Measurements from ENCODE around the gene LPIN1.

Gene LPIN1

GRCh38 chr2:11805920-11806319 is 59.5 kb downstream of the LPIN1 start:
- TF ChIP-seq, protein P1, sequence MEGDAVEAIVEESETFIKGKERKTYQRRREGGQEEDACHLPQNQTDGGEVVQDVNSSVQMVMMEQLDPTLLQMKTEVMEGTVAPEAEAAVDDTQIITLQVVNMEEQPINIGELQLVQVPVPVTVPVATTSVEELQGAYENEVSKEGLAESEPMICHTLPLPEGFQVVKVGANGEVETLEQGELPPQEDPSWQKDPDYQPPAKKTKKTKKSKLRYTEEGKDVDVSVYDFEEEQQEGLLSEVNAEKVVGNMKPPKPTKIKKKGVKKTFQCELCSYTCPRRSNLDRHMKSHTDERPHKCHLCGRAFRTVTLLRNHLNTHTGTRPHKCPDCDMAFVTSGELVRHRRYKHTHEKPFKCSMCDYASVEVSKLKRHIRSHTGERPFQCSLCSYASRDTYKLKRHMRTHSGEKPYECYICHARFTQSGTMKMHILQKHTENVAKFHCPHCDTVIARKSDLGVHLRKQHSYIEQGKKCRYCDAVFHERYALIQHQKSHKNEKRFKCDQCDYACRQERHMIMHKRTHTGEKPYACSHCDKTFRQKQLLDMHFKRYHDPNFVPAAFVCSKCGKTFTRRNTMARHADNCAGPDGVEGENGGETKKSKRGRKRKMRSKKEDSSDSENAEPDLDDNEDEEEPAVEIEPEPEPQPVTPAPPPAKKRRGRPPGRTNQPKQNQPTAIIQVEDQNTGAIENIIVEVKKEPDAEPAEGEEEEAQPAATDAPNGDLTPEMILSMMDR (IDR thresholded peaks at IDR 0.05; ENCODE audit: low read depth, low read length) = no peak
- no peak for DNase-seq (ENCODE audit: low read depth, low spot score)
- in situ Hi-C loops (cut with HindIII; ENCODE audit: low sequenced_read_pairs) = no loop called here
- no peak overlapping the region for H3K4me3 ChIP-seq (ENCODE audit: low read depth, low read length)

- DNase-seq (ENCODE audit: low read depth, low spot score) = no peak
- no peak overlapping the region for H3K4me3 ChIP-seq (ENCODE audit: low read depth, low read length)
- in situ Hi-C loops (cut with HindIII; ENCODE audit: low sequenced_read_pairs) = no loop called here
- TF ChIP-seq, protein P1 (IDR thresholded peaks at IDR 0.05; ENCODE audit: low read depth, low read length) = no peak
These were observed 61.0 kb downstream of the LPIN1 start for GRCh38 chr2:11807156-11808015.

DNA sequence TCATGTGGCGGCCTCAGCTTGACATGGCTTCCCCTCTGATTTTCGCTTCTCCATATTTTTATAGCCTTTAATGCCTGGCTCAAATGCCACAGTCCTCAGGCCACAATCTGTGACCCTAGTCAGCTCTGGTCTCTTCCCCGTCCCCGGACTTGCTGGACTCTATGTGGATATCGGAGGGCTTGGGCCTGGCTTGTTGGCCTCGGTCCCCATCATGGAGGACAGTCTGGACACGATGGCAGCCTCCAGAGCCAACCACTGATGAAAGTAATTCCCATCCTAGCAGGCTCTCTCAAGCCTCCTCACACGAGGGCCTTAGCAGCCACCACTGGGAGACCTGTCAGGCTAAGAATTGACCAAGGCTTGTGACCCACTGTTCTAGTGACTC is 61.6 kb downstream of the LPIN1 start:
- DNase-seq (ENCODE audit: low read depth, low spot score) = no peak
- TF ChIP-seq, protein P1 (IDR thresholded peaks at IDR 0.05; ENCODE audit: low read depth, low read length) = no peak
- in situ Hi-C loops (cut with HindIII; ENCODE audit: low sequenced_read_pairs) = no loop called here
- H3K4me3 ChIP-seq (ENCODE audit: low read depth, low read length) = no peak overlapping the region

- in situ Hi-C loops (cut with HindIII; ENCODE audit: low sequenced_read_pairs) = no loop called here
- DNase-seq (ENCODE audit: low read depth, low spot score) = no peak
- TF ChIP-seq, protein P1 (IDR thresholded peaks at IDR 0.05; ENCODE audit: low read depth, low read length) = no peak
- H3K4me3 ChIP-seq (ENCODE audit: low read depth, low read length) = no peak overlapping the region
These were observed 63.3 kb downstream of the LPIN1 start for GRCh38 chr2:11809586-11810236.

GRCh38 chr2:11810237-11810977 is 64.0 kb downstream of the LPIN1 start:
- no peak for DNase-seq (ENCODE audit: low read depth, low spot score)
- TF ChIP-seq, protein P1 (IDR thresholded peaks at IDR 0.05; ENCODE audit: low read depth, low read length) = no peak
- no peak overlapping the region for H3K4me3 ChIP-seq (ENCODE audit: low read depth, low read length)
- in situ Hi-C loops (cut with HindIII; ENCODE audit: low sequenced_read_pairs) = no loop called here

GRCh38 chr2:11811036-11811654 is 64.7 kb downstream of the LPIN1 start:
- in situ Hi-C loops (cut with HindIII; ENCODE audit: low sequenced_read_pairs) = no loop called here
- H3K4me3 ChIP-seq (ENCODE audit: low read depth, low read length) = no peak overlapping the region
- TF ChIP-seq, protein P1 (IDR thresholded peaks at IDR 0.05; ENCODE audit: low read depth, low read length) = no peak
- no peak for DNase-seq (ENCODE audit: low read depth, low spot score)

Measured in astrocyte of the spinal cord (primary cell).